ENCODE data around the gene TCAF1.
A peak's percentile ranks its signal among the peaks of the same experiment; 100 is the strongest.
"Not testable (repeated sequence)": the region's sequence is repeated elsewhere in the genome, so short reads cannot be mapped to it uniquely, and the experiment has no call there.

The TCAF1 gene

DNA sequence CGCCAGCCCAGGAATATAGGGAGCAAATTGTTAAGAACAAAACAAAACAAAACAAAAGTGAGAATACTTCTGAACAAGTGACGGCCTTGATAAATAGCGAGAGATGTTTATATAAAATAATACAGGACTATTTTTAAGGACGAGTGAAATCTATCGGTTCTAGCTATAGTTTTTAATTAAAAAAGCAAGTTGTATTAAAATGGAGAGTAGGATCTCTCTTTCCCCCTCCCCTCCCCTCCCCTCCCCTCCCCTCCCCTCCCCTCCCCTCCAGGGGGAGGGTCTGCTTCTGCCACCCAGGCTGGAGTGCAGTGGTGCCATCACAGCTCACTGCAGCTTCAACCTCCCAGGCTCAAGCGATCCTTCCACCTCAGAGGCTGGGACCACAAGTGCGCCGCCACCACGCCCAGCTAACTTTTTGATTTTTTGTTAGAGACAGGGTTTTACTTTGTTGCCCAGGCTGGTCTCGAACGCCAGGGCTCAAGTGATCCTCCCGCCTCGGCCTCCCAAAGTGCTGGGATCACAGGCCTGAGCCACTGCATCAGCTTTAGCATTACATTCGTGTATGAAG is 440 bp upstream of the TCAF1 start:
- DNase-seq (no peak), ATAC-seq (no peak)

DNA sequence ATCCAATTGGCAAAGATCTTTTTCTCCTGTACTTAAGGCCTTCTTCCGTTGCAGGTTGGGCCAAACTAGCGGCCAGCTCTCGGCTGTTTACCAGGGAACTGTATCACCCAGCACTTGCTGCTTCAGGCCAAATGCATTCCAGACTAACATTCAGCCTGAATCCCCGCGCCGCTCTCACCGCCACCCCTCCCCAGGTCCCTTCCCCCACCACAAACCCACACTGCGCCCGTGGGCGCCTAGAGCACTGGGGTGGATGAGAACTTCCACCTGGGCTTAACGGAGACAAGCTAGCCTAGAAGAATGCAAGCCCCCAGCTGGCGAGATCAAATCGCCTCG is 676 bp downstream of the TCAF1 start:
- ATAC-seq = peak; percentile 10
- peak; percentile 33 for DNase-seq

DNA sequence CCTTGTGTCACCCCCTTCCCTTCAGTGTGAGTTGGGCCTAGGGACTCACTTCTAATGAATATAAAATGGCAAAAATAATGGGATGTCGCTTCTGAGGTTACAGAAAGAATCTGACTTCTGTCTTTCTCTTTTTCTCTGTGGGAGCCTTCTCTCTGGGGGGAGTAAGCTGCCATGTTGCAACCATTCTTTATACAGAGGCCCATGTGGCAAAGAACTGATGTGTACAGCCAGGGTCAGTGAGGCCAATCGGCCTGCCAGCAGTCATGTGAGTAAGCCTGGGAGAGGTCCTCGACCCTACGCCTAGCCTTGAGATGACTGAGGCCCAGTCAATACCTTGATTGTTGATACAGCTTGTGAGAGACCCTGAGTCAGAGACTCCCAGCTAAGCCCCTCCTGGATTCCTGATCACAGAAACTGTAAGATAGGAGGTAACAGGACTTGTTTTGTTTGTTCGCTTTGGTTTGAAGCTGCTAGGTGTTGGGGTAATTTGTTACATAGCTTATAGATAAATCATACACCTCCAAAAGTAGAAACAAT is 1.7 kb downstream of the TCAF1 start:
- ATAC-seq (no peak), DNase-seq (no peak)

DNA sequence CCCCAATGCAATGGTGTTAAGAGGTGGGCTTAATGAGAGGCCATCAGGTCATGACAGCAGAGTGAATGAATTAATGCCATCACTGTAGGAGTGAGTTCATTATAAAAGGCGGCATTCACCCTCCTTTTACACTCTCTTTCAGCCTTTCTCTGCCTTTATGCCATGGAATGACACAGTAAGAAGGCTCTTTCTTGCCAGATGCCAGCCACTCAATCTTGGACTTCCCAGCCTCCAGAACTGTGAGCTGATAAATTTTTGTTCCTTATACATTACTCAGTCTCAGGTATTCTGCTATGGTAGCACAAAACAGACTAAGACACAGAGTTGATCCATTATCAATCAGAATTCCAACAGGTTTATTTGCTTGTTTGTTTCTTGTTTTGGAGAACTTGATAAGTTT is 3.2 kb downstream of the TCAF1 start:
- DNase-seq = no peak
- no peak for ATAC-seq

DNA sequence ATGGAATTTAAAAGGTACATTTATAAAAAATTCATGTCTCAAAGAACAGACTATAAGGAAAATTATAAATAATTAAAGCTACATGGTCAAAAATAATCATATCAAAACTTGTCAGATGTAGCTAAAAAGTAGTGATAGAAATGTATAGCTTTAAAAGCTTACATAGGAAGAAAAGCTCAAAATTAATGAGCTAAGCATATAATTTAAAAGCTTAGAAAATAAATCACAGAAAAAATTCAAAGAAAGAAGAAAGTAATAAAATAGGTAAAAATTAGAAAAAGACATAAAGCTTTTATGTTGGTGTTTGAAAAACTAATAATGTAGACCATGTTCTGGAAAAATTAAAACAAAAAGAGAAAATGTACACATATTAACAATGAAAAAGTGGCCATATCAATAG is 5.3 kb downstream of the TCAF1 start:
- no peak for ATAC-seq
- no peak for DNase-seq

DNA sequence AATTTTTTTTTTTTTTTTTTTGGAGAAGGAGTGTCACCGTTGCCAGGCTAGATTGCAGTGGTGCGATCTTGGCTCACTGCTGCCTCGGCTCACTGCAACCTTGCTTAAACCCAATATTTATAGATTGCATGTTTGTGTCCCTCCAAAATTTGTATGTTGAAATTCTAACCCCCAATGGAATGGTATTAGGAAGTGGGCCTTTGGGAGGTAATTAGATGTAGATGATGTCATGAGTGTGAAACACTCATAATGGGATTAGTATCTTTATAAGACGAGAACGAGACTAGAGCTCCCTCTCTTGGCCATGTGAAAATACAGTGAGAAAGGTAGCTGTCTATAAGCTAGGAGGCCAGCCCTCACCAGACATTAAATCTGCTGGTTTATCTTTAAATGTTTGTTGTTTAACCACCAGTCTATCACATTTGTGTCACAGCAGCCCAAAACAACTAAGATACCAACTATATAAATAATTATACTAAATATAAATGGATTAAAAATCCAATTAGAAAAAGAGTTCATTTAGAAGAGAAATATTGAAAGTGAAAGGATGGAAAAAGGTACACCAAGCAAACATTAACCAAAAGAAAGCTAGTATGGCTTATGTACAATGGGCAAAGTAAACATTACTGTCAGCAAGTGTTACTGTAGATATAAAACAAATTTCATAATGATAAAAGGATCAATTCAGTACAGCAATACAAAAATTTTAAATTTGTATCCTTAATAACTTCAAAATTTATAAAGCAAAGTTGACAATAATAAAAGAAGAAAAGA is 9.3 kb downstream of the TCAF1 start:
- peak; percentile 61 for ATAC-seq
- no peak for DNase-seq

DNA sequence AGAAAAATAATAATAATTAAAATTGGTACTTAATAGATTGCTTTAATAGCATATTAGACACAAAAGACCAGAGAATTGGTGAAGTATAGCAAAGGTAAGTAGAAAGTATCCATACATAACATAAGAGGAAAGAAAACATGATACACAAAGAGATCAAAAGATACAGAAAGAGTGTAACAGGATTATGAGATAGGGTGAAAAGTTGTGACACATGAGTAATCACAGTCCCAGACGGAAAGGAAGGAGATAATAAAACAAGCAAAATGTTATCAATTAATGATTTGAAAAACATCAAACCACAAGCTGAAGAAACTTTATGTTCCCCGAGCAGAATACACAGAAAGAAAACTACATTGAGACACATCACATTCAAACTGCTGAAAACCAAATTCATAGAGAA is 10.5 kb downstream of the TCAF1 start:
- DNase-seq = no peak
- ATAC-seq = no peak

DNA sequence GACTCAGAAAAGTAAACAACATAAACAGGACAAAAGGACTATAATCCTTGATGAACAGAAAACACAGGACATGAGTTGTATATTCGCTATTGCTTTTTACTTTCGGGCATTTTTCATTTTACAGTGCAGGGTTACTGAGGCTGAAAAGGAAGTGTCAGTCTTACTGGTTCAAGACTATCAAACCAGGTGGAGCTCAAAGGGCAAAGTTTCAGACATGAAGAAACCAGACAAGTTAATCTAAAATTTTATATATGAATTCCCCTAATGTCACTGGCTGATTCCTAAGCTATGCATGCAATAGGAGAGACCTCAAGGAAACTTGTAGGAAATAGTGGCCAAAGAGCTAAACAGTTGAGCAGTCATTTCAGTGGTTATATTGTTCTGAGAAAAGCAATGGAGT is 11.4 kb downstream of the TCAF1 start:
- DNase-seq (no peak), ATAC-seq (no peak)

DNA sequence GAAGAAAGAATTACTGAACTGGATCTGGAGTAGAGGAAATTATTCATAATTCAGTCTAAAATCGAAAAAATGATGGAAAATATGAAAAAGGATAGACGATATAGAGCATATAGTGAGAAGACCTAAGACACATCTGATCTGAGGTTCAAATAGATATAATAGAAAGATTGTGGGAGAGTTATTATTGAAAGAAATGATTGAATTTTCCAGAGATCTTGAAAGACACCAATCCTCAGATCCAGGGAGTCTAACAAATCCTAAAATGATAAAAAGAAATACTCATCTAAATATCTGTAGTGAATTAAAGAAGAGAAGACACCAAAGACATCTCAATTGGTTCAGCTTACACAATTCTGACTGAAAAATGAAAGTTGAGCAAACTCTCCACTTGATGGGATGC is 12.9 kb downstream of the TCAF1 start:
- DNase-seq (no peak), ATAC-seq (no peak)

DNA sequence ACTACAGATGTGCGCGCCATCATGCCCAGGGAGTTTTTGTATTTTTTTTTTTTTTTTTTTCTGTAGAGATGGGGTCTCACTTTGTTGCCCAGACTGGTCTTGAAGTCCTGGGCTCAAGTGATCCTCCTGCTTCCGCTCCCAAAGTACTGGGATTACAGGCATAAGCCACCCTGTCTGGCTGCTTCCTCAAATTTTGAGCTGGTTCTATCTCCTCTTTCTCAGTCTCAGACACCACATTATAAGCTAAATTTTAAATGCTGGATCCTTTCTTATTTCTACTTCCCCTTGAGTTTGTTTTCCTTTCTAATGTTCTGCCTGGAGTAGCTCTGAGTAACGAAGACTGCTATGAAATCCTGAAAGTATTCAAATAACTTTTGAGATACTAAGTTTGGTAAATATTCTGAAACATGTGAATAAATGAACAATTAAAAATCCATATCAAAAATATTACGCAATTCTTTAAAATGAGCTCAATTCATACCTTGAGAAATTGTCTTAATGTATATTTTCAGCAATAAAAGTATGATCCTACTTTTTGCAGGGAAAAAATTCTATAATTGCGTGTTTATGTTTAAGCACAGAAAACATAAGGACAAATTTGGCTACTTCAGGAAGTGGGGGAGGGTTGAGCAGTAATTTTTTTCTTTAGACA is 15.0 kb downstream of the TCAF1 start:
- no peak for ATAC-seq
- DNase-seq = no peak

DNA sequence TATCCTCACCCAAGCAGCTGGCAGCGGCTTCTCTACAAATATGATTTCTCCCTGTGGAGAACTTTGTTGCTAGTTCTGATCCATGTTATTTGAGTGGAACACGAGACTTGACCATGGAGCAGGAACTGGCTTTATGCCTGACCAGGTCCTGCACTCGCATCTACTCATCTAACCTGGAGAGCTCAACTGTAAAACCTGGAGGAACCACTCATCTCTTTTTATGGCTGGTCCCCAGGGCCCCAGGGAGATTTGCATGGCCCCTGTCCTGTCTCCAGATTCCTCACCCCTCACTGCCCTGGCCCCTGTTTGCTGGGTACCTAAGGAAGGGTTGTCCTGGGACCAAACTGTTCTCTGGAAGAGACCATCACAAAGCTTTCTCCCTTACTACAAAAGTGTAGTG is 16.0 kb downstream of the TCAF1 start:
- DNase-seq (no peak), ATAC-seq (no peak)

DNA sequence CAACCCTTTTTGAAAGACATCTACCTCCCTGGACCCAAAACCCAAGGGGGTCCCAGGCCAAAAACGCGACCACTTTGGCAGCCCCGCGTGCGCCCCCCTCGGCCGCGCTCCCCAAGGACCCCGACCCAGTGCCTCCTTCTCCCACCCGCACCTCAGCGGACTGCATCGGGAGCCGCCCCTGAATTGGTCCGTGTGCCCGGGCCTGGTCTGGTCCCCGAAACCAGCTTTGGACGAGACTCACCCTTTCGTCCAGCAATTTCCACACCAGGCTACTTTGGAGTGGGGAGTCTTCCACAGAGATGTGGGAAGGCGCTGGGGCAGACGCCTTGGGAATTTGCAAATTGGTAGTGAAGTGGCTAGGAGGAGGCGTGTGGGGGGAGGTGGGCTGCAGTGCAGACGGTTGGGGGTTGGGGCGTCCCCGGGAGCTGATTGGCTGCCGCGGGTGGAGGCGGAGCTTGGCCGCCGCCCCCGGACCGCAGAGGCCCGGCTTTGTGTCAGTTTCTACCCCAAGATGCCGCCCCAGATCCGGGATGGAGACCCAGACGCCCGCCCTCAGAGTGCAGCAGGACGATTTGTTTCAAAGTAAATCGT is 16.9 kb downstream of the TCAF1 start:
- peak; percentile 54 for ATAC-seq
- peak; percentile 57 for DNase-seq

DNA sequence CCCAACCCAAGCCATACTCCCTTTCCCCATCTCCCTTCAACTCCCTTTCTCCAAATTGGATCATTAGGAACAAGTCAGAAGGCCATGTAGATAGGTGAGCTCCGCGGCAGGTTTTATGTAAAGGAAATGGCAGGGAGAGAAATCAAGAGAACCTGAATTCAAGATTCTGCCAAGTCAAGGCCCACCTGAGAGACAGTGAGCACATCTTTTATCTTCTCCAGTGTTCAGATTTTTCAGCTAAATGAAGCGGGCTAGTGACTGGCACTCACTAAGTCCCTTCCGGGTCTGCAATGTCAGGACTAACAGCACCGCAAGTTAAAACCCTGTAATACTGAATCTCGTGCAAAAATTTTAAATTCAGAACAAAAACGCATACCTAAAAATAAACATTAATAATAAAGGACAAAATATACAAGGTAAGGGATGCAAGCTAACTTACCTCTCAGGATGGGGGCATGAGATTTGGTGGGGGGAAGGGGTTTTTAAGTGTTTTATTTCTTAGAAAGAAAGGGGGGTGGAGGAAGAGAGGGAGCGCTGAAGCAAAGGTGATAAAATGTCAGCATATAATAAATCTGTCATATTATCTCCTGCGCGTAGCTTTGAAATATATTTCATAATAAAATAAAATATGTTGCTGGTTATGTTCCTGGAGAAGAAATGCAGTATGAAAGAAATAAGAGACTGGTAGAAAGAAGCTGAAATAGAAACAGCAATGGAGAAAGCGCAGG is 17.6 kb downstream of the TCAF1 start:
- ATAC-seq = no peak
- no peak for DNase-seq

DNA sequence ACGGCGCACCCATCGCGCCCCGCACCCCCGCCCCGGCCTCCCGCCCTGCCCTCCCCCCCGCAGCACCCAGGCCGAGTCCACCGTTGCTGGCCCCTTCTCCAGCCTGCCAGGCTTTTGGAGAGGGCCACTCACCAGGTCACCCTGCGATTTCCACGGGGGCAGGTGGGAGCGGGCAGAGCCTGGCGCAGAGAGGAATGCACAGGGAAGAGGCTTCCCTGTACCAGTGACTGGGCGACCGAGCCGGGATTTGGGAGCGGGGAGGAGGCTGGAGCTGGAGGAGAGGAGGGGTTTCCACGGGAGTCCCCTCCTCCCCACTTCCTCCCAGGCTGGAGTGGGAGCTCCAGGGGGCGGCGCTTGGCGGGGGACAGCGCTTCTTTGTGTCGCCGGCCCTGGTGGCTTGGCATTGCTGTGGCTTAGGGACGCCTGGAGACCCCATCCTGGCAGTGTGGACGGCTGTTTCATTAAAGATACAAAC is 19.3 kb downstream of the TCAF1 start:
- ATAC-seq = no peak

DNA sequence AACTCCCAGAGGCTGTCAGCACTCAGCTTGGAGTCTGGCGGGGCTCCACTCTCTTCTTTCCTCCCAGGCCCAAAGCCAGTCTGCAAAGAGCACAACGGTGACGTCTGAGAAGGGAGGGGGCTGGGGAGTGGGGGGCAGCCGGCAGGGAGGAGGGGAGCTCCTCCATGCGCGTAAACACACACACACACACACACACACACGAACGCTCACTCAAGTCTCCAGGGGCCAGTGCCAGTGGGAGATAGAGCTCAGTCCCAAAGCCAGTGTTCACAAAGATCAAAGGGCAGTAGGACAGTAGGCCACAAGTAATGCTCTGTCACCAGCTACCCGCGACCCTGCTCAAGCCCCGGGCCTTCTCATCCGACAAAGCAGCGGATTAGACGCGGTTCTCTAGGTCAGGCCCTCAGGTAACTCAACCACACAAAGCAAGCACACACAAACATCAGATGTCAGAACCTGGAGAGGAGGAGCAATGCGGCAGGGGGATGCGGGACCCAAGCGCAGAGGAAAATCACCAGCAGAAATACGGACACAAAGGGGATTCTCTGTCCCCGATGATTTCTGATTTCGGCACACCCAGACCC is 19.9 kb downstream of the TCAF1 start:
- DNase-seq = no peak
- peak; percentile 24 for ATAC-seq

More for the DNA sequence above, 19.3 kb downstream of the TCAF1 start:
- DNase-seq = no peak

DNA sequence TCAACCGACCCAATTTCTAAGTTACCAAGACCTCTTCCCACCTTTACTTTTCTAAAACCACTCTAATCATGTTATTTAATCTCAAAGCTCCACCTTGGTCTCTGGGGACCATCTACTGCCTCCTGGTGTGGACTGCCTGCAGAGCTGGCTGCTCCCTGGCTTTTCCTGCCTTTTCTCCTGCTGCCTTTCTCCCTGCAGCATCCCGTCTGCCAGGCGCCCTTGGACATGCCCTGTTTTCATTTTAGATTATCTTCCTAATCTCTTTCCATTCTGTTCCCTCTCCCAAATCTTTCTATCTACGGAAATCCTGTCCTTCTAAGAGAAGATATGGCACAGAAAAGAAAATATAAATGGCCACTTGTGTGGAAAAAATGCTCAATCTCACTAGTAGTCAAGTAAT is 23.1 kb downstream of the TCAF1 start:
- DNase-seq (no peak), ATAC-seq (no peak)

DNA sequence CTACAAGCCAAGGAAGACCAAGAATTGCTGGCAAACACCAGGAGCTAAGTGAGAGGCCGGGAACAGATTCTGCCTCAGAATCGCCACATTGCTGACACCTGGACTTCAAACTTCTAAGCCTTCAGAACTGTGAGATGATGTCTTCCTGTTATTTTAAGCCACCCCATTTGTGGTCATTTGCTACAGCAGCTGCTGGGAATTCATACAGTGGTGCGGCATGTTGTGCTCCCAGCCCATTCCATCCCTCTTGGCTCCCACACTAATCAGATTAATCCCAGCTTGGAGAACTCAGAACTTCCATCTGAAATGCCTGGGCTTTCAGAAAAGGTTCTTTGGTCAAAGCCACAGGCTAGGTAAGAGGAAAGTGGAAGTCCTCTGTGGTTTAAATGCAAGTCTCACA is 24.9 kb downstream of the TCAF1 start:
- no peak for ATAC-seq
- no peak for DNase-seq

DNA sequence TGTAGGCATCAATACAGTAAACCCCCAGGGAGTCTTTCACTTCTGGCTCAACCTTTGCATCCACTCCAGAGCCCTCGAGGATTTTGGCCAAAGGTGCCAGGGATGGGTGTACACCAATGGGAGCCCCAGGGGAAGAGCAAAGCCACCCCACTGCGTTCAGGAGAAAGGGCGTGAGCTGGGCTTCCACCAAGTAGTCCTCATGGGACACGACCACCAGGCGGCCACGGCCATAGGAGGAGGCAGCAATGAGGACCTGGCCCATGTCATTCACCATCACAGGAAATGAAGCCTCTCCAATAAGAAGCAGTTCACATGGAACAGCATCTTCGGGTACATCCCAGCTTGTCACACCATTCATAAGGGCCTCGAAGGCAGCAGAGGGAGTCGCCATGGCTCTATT is 25.8 kb downstream of the TCAF1 start:
- ATAC-seq = no peak
- DNase-seq = no peak

DNA sequence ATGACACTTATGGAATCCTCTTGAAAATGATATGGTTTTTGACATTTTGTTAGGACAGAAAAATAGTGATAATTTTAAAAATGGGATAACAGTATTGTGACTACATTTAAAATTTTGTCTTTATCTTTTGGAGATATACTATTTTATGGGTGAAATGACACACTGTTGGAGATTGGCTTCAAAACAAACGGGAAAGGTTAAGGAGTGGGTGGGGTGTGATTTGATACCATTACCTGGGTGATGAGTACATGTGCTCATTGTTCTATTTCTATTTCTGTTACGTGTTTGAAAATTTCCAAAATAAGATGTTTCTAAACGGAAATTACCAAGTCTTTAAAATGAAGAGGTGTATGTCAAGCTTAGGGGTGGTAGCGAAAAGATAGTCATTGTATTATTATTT is 28.7 kb downstream of the TCAF1 start:
- peak; percentile 55 for ATAC-seq
- not testable (repeated sequence) for DNase-seq

DNA sequence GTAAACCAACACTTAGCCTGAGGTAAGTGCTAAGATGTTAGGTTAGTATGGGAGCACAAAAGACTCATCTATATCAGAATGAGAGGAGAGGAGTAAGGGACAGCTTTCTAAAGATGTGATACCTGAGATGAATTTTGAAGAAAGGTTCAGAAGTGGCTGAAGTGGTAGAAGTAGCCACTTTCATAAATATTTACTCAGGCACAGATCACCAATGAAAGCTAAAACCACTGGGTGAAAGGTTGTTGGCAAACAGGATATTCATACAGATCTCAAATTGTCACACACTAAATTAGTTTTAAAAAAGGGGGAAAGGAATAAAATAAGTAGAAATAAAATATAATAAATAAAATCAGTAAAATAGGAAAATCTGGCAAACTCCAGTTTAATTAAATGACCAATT is 30.4 kb downstream of the TCAF1 start:
- DNase-seq, ATAC-seq: not testable (repeated sequence)

DNA sequence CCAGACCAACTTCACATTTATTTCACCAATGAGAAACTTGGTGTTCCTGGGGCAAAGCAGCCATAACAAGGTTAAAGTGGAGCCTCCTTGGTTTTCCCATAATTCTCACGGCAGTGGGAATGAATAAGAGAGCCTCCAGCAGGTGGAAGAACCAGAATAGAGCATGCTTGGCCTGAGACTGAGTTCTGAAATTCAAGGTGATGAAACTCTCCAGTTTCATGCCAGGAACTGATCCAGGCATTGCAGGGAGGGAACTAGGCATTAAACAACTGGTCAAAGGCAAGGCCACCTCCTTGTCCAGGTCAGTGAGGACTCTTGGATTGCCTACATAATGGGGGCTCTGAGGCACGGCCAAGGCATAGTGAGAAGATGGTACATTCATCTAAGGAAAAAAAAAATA is 44.0 kb downstream of the TCAF1 start:
- not testable (repeated sequence) for DNase-seq, ATAC-seq

DNA sequence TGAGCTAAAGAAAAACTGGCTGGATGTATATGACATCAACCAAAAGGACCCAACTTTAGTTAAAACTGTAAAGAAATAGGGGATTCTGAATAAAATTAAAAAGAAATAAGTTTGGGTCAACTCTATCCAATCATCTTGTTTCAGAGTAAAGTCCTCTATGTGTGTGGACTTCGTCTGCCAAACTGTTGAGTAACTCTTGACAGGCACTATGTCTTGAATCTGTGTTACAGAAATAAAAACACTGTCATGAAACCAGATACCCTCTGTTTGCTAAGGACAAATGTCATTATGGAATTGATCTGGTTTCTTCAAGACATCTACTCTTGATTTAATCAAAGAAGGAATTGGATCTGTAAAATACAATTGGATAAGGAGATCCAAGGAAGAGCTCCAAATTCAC is 46.5 kb downstream of the TCAF1 start:
- DNase-seq, ATAC-seq: not testable (repeated sequence)
